SK-N-MC (cell line): ENCODE results near the gene CRHR2.

Experiments used
- EZH2 ChIP-seq: fragments of 200-600 bp; sonication (generic); IDR thresholded peaks from one replicate; pipeline ENCODE4 v1.6.1; 2017; ENCODE audit warnings: antibody characterized with exemption
- POLR2AphosphoS5 ChIP-seq: IDR thresholded peaks from 2 replicates; pipeline ENCODE4 v1.6.1; 2012; ENCODE audit warnings: mild to moderate bottlenecking, low read depth, low read length, borderline replicate concordance

- TF ChIP-seq EZH2 (no peak), POLR2AphosphoS5 (no peak)
Observed at GRCh38 chr7:30625283-30625682, 57.0 kb downstream of the CRHR2 start.
